GM18868 (cell line): ENCODE results near the gene KCTD10.

ENCODE experiments used
- ATAC-seq: cut with Tn5 transposase; IDR thresholded peaks from one replicate; pipeline ENCODE4 v1.9.1; 2021; ENCODE audit warnings: mild to moderate bottlenecking, moderate library complexity; ENCODE audit not compliant: unreplicated experiment

Gene KCTD10

GRCh38 chr12:109477185-109477962, at the start of gene KCTD10, which contains the start of gene UBE3B:
KCTD10 (minus strand) TSS chr12:109477300; CDS start chr12:109477262, 38 bp downstream.
UBE3B (plus strand) TSS chr12:109477634; CDS start chr12:109483552, 5,918 bp downstream.
- ATAC-seq = peak; percentile 94

GRCh38 chr12:109525279-109525585, 48.1 kb upstream of the KCTD10 start:
- no peak for ATAC-seq

DNA sequence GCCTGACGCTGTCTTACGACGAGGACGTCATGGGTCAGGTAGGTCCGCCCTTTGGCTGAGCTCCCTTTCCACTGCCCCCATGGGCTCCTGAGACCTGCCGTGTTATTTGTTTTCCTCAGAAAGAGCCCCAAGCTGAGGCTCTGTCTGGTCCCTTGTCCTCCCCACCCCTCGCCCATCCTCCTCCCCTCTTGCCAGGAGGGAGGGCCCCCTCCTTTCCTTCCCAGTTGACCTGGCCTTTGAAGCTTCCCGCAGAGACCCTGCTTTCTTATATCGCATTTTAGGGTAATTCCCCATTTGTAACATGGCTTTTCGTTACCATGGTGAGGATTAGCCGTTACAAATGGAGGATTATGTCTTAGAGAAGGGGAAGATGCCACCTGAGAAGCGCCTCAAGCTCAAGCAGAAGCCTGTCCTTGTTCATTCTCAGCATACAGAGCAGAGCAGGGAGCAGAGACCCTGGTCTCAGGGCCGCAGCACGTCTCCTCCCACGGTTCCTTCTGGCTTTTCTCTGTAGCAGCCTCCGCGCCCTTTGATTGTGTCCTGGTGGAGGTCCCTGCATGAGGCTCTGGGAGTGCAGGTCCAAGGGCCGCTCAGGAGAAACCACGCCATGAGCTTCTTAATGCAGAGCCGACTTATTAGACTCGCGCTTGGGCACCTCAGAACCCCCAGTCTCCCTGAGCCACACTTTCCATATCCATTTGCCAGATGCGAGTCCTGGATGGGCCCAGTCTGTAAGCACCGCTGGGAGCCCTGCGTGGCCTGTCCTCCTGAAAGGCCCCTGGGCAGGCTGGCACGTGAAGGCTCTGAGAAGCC, 47.6 kb upstream of the KCTD10 start:
- no peak for ATAC-seq

DNA sequence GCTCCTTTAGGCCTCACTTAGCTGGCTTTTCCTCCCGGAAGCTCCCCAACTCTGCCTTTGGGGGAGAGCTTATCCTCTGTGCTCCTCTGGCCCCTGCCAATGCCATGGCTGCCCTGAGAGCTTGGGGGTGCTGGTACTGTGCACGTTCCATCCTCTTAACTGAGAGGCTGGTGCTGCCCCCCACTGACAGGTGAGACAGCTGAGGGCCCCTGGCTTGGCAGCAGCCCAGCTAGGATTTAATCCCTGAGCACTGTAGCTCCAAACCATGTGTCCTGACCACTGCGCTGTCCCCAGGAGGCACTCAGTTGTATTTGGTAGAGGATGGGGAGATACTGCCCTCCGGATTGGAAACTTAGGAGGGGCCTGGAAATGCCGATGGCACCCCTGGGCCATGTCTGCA, 46.4 kb upstream of the KCTD10 start:
- ATAC-seq = no peak

GRCh38 chr12:109523071-109523470, 46.0 kb upstream of the KCTD10 start:
- ATAC-seq = no peak

- ATAC-seq = no peak
Measured at GRCh38 chr12:109521831-109522230, 44.7 kb upstream of the KCTD10 start.

DNA sequence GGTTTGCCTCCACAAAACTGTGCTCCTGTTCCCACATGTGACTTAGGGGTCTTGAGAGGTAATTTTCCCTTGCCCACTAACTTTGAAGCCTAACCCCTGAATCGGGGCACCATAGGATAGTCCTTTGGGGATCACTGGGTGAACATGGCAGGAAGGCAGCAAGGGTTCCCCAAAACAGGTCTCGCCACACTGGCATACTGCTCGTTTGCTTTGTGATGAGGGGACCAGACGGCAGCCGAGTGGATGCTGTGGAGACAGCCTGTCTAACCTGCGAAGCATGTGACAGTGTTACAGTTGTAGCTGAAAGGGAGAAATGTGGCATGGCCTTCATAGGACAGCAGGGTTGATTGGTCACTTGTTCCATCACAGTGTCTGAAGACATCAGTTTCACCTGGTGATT, 42.7 kb upstream of the KCTD10 start:
- ATAC-seq = no peak

- ATAC-seq = no peak
Measured at GRCh38 chr12:109518820-109519665, 41.9 kb upstream of the KCTD10 start.

- no peak for ATAC-seq
Measured at GRCh38 chr12:109517619-109518018, 40.5 kb upstream of the KCTD10 start.

DNA sequence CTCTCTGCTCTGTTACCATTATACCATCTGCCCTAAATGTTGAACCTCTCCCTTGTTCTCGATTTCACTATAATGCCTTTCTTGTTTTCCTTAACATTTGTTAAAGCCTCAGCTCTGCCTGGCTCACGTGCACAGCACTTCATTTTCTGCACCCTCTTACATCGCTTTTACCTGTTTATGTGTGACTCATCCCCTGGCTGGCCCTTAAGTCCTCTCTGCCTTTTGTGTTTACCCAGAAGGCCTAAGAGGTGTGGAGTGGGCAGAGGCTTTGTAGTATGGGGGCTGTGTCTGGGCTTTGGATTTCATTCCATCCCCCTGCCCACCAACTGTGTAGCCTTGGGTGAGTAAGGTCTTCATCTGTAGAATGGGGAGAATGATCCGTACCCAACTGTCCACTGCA, 36.9 kb upstream of the KCTD10 start:
- no peak for ATAC-seq

GRCh38 chr12:109513051-109513450, 36.0 kb upstream of the KCTD10 start:
- no peak for ATAC-seq

- no peak for ATAC-seq
Measured at GRCh38 chr12:109512608-109513007, 35.5 kb upstream of the KCTD10 start.

DNA sequence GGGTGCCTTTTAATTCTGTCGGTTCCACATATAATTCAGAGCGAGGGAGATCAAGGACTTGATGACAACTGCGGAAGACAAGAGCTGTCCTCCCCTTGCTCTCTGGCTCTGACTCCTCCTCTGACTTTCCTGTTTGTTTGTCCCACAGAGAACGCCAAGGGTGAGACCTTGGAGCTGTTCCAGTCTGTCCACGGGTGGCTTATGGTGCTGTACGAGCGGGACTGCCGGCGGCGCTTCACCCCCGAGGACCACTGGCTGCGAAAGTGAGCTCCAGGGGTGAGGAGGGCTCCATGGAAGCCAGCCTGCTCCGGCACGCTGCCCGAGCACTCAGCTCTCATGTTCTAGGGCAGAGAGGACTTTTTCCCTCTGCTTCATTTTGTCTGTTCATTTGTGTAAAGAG, 33.1 kb upstream of the KCTD10 start:
- no peak for ATAC-seq

GRCh38 chr12:109504068-109504467, 27.0 kb upstream of the KCTD10 start:
- no peak for ATAC-seq

DNA sequence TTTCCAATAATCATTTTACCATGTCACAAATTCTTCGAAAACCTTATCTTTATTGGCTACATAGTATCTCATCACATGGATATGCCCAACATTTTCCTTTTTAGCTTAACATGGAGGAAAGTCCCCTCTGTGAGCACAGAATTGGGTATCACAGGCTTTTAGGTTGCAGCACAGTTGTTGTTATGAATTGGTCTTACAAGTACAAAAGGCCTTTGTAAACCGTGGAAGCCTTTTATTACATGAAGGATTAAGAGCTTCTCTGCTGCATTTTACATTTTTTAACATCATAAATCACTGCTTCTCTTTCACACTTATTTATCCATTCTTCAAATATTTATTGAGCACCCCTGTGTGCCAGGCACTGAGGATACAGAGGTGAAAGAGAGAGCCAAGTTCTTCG, 26.5 kb upstream of the KCTD10 start:
- no peak for ATAC-seq

DNA sequence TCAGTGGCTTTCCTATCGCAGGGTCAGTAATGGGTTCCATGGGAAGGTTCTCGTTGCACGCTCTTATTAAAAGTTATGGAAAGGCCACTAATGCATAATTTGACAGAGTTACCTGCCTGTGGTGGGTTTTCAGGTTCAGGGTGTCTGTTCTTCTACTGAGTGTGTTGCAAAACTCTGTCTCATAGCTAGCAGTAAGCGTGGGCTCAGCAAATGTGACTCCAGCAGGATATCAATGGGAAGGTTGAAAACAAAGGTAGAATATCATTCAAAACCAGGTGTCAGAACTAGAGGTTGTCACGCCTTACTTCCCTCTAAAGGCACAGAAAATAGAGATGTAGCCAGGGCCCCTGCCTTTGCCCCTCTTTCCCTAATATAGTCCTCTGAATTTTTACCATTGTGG, 25.2 kb upstream of the KCTD10 start:
- ATAC-seq = no peak

- no peak for ATAC-seq
Measured at GRCh38 chr12:109501299-109501698, 24.2 kb upstream of the KCTD10 start.

DNA sequence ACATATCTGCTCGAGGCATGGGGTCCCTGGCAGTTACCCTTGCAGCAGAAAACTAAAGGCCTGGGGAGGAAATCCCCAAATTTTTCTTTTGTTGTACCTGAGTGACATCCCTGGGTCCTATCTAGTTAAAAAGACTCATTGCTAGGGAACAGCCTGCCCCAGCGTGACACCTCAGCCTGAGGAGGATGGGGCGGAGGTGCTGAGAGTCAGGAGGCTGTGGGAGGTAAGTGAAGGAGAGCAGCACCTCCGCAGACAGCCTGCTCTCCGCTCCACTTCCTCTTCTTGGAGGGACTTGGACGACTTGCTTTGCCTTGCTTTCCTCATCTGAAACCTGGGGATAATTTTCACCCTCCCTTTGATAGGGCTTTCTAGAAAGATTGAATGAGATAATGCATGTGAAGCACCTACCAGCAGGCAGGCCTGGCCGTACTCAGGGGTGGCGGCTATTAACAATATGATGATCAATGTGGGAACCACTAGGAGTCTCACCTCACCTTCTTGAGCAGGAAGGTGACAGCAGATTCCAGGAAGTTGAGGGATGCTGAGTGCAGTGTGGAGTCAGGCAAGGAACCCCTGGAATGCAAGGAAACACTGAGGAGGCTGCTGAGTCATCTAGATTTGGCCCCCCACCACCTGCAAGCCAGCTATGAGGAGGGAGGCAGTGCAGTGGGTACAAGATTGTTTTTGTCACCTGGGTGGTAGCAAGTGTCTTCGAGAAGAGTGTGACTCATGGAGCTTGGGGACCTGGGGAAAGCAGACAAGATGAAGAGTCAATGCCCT, 23.5 kb upstream of the KCTD10 start:
- no peak for ATAC-seq

GRCh38 chr12:109497675-109498074, 20.6 kb upstream of the KCTD10 start:
- ATAC-seq = no peak

GRCh38 chr12:109496306-109496705, 19.2 kb upstream of the KCTD10 start:
- ATAC-seq = no peak

- no peak for ATAC-seq
Measured at GRCh38 chr12:109495012-109495411, 17.9 kb upstream of the KCTD10 start.
